CD4-positive, alpha-beta T cell treated with Interleukin-10 for 1 hour (primary cell): ENCODE measurements around the gene TBKBP1.

ENCODE experiments used
- DNase-seq: peaks from one replicate; pipeline ENCODE4 v3.0.0-alpha.2; 2020

The TBKBP1 gene

GRCh38 chr17:47716375-47716774 is 22.4 kb downstream of the TBKBP1 start:
- DNase-seq, result no peak

DNA sequence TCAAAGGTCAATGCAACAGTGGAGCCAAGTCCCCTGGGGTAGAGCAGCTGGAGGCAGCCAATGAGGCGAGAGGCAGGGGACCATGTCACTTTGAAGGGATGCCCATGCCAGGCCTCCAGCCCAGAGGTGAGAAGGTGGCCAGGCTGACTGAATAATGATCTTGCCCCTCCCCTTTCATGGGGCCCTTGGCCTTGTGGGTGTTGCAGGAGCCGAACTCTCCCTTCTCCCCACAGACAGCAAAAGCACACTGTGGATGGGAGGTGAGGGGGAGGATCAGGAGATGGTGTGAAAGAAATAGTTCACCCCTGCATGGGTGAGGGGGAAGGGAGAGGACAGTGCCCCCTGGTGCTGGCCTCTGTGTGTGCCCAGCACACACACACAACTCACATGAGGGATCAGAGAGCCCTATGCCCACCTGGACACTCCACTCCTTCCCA is 23.3 kb downstream of the TBKBP1 start:
- DNase-seq, result peak; percentile 49

- no peak for DNase-seq
Observed at GRCh38 chr17:47717979-47718621, 24.1 kb downstream of the TBKBP1 start.

DNA sequence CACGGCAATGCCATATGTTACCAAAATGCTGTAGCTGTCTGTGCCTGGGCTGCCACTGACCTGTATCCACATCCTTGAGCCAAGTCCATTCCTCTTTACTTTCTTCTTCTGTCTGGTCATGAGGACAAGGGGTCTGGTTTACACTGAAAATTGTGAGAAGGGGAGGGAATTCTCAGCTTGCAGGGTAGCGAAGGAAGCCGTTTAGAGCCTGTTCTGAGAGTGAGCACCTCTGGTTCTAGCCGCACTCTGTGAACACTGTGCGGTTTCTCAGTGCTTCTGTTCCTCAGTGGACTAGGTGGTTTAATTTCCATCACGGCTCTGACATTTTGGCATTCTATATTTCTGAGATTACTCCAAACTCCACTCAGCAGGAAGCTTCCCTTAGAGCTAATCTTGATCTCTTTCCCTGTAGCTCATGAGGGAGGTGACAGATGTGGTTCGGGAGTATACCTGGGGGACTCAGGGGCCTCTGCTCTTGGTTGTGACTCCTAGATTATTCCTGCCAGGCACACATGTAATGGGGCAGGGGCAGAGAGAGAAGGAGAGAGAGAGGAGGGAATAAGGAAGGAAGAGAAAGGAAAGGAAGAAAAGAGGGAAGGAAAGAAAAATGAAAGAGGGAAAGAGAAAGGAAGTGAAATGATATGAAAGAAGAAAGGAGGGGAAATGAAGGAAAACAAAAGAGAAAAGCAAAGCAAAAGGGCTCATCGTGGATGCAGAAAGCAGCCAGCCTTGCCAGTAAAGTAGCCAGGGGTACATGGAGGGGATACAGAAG is 24.9 kb downstream of the TBKBP1 start:
- DNase-seq, result no peak

GRCh38 chr17:47719411-47720152 is 25.6 kb downstream of the TBKBP1 start:
- peak; percentile 48 for DNase-seq

DNA sequence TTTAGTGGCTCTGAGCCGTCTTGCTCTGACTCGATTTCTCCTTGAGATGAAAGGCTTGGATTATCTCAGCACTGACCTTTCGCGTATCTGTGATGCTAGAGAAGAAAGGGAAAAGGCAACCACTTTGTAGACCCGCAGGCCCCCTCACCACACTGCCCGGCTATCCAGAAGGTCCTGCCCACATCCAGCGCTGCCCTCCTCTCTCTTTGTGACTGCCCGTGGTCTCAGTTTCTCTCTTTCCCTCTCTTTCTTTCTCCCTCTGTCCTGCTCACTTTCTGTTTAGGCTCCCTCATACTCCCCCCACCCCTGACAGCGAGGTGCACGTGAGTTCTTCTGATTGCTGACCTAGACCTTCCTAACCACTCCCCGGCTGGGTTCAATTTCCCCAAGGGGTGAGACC is 26.2 kb downstream of the TBKBP1 start:
- no peak for DNase-seq

DNA sequence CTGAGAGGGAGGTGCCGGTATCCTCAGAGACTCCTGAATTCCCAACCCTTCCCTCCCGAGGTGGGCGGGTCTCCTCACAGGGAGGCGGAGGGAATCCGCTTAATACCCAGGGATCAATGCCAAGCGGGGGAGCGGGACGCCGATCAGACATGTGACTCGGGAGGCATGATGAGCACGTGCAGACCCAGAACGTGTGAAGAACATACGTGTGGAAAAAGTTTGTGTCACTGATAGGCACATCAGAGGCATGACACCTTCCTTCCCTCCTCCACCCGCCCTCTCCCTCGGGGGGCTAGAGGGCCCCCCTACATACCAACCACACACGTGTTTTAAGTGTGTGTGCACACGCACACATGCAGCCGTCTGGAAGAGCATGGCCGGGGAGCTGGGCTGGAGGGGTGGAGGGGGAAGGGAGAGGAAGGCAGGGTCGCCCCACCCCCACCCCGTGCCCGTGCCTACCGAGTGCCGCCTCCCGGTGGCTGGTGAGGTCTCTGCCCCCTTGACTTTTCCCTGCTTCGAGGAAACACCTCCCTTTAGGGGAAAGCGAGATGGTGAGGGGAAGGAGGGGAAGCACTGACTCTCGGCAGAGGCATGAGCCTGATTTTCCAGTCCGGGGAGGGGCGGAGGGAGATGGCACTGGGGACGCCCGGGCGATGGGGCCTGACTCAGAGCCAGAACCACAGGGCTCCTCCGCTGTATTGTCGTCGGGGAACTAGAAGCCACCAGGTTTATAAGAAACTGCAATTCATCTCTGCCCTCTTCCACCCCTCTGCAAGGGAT is 27.0 kb downstream of the TBKBP1 start:
- DNase-seq, result peak; percentile 70

- no peak for DNase-seq
Observed at GRCh38 chr17:47721725-47722124, 27.8 kb downstream of the TBKBP1 start.

DNA sequence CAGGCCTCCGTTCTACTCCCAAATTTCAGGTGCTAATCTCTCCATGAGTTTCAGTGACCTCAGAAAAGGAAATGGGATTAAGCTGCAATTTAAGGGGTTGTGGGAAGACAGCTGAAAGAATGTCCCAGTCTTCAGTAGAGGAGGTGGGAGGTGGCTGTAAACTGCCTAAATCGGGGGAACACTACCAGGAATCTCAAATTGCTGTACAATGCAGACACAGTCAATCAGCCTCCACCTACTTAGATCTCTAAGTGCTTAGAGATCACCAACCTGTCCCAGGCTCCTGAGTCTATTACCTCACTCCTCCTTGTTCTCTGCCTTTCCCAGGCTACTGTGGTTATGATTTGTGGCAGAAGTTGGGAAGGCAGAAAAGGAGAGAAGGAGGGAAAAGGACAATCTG is 30.7 kb downstream of the TBKBP1 start:
- no peak for DNase-seq

- no peak for DNase-seq
Observed at GRCh38 chr17:47725446-47726111, 31.6 kb downstream of the TBKBP1 start.

- no peak for DNase-seq
Observed at GRCh38 chr17:47726796-47727703, 33.1 kb downstream of the TBKBP1 start.

- DNase-seq, result no peak
Observed at GRCh38 chr17:47727704-47728036, 33.7 kb downstream of the TBKBP1 start.

GRCh38 chr17:47728214-47728877 is 34.4 kb downstream of the TBKBP1 start:
- no peak for DNase-seq

DNA sequence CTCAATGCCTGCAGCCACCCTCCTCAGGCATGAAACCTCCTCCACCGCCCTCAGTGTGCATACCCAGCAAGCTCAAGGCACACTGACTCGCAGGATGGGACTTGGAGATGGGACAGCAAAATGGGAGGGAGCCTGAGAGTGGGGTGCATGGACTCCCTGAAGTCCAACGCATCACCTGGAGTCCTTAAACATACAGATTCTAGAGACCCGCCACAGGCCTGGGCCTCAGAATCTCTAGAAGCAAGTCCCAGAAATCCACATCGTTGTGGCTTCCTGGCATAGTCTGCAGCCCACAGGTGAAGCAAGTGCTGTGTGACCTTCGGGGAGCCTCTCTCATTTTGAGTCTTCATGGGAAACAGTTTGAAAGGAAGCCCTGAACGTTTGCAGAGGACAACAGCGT is 35.5 kb downstream of the TBKBP1 start:
- no peak for DNase-seq

- no peak for DNase-seq
Observed at GRCh38 chr17:47730681-47731080, 36.7 kb downstream of the TBKBP1 start.

GRCh38 chr17:47731396-47731795 is 37.4 kb downstream of the TBKBP1 start:
- no peak for DNase-seq

- DNase-seq, result no peak
Observed at GRCh38 chr17:47732399-47733046, 38.6 kb downstream of the TBKBP1 start.

DNA sequence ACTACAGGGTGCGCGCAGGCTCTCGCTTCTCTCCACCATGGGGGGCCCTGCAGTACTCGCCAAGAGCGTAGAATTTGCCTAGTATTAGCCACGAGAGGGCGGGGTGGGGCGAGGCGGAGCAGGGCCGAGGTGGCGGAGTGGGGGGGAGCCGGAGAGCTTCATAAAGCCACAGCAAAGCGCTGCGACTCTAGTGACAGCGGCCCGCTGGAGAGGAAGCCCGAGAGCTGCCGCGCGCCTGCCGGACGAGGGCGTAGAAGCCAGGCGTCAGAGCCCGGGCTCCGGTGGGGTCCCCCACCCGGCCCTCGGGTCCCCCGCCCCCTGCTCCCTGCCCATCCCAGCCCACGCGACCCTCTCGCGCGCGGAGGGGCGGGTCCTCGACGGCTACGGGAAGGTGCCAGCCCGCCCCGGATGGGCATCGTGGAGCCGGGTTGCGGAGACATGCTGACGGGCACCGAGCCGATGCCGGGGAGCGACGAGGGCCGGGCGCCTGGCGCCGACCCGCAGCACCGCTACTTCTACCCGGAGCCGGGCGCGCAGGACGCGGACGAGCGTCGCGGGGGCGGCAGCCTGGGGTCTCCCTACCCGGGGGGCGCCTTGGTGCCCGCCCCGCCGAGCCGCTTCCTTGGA is 39.2 kb downstream of the TBKBP1 start, which contains the start of gene TBX21:
Gene TBX21 (plus strand): TSS at position 190 of the 627 bp plus-strand sequence. CDS start 219 bp downstream, at position 409.
- peak; percentile 93 for DNase-seq

GRCh38 chr17:47733674-47734410 is 39.9 kb downstream of the TBKBP1 start:
- DNase-seq, result no peak
